HepG2 (cell line): ENCODE results near the gene DTNB. TPM values are rescaled to one million over a fixed set of nuclear protein-coding genes. Genes with fewer than 3 reads are reported as not detected.
"Not testable (repeated sequence)": the region's sequence is repeated elsewhere in the genome, so short reads cannot be mapped to it uniquely, and the experiment has no call there.

ENCODE experiments used
- ATAC-seq: fragments of 200-7000 bp; cut with Tn5 transposase; 3 replicates; pipeline ENCODE4 v1.9.1; 2020; ENCODE audit warnings: mild to moderate bottlenecking, moderate library complexity
- BruUV-seq: library from RNA; stranded (reverse); fragments of 400-500 nt; replicated peaks from 2 replicates; lab custom pipeline; 2021; lab: Mats Ljungman, UMichigan
- CTCF ChIA-PET: fragments of 300-600 bp; formaldehyde crosslinking; extraction: SDS; loops from one replicate; lab custom pipeline; 2021; ENCODE audit warnings: low total read pairs, inconsistent platforms, low intra/inter-chr PET ratio; lab: Yijun Ruan, JAX
- POLR2A ChIA-PET: fragments of 350-600 bp; sonication (Branson Sonifier 250); formaldehyde crosslinking; loops from one replicate; lab custom pipeline; 2020; ENCODE audit warnings: antibody characterized with exemption, inconsistent platforms; lab: Yijun Ruan, JAX
- DNase-seq: peaks from one replicate; pipeline ENCODE4 v3.0.0-alpha.2; 2015; ENCODE audit warnings: low spot score
- FAIRE-seq: peaks from 3 replicates; lab custom pipeline; 2011; peaks lifted over from hg19 to GRCh38; lab: Jason Lieb, UNC
- H2AFZ ChIP-seq: one replicate; pipeline ENCODE4 v1.6.1; 2011; ENCODE audit warnings: low read length, inconsistent platforms
- H3K27ac ChIP-seq: fragments of 300-600 bp; 3 replicates; pipeline ENCODE4 v1.8.0; 2011; ENCODE audit warnings: mixed run types, mild to moderate bottlenecking, mixed read lengths, low read length, inconsistent platforms; ENCODE audit not compliant: insufficient read depth; ENCODE audit errors: extremely low read length
- H3K27me3 ChIP-seq, 2 experiments: fragments of 200-600 bp in 1 of 2; 2 replicates in 1 of 2; 3 replicates in 1 of 2; pipeline versions ENCODE4 v1.6.0 to v1.8.0; 2011; ENCODE audit warnings: low read length in 2 of 2, mild to moderate bottlenecking in 2 of 2, moderate library complexity in 2 of 2, inconsistent platforms in 1 of 2; ENCODE audit not compliant: insufficient read depth in 2 of 2, control insufficient read depth in 1 of 2
- H3K36me3 ChIP-seq, 2 experiments: fragments of 200-600 bp in 1 of 2; replicated peaks in 1 of 2; 2 replicates in 1 of 2; 3 replicates in 1 of 2; pipeline versions ENCODE4 v1.5.1 to v1.8.0; 2011; ENCODE audit warnings: low read length in 2 of 2, inconsistent platforms in 1 of 2; ENCODE audit not compliant: insufficient read depth in 2 of 2, control insufficient read depth in 1 of 2
- H3K4me1 ChIP-seq: 2 replicates; pipeline ENCODE4 v1.5.1; 2012; ENCODE audit warnings: low read length, inconsistent platforms; ENCODE audit not compliant: insufficient read depth
- H3K4me2 ChIP-seq: 2 replicates; pipeline ENCODE4 v1.6.0; 2011; ENCODE audit warnings: low read depth, low read length, inconsistent platforms
- H3K4me3 ChIP-seq, 3 experiments: fragments of 200-600 bp in 1 of 3; sonication (generic), shearing (Covaris generic) in 1 of 3; replicated peaks in 1 of 3; 2 replicates each; pipeline ENCODE4 v1.5.1; 2011 to 2016; ENCODE audit warnings: low read length in 3 of 3, inconsistent platforms in 2 of 3, low read depth in 2 of 3, mild to moderate bottlenecking in 2 of 3, control low read depth in 1 of 3, mixed read lengths in 1 of 3; ENCODE audit not compliant: insufficient read depth in 1 of 3
- H3K79me2 ChIP-seq: one replicate; pipeline ENCODE4 v1.6.1; 2011; ENCODE audit warnings: low read length, inconsistent platforms; ENCODE audit not compliant: insufficient read depth
- H3K9ac ChIP-seq: 2 replicates; pipeline ENCODE4 v1.6.0; 2011; ENCODE audit warnings: mild to moderate bottlenecking, low read depth, low read length, inconsistent platforms; ENCODE audit not compliant: insufficient read depth
- H3K9me3 ChIP-seq: 2 replicates; pipeline ENCODE4 v1.5.1; 2012; ENCODE audit warnings: mild to moderate bottlenecking, low read length
- H4K20me1 ChIP-seq: 2 replicates; pipeline ENCODE4 v1.6.0; 2011; ENCODE audit warnings: inconsistent platforms, mild to moderate bottlenecking, low read length, moderate library complexity; ENCODE audit not compliant: insufficient read depth
- WGBS: methylation state at CpG from one replicate; pipeline ENCODE4 v1.1.6; 2017; ENCODE audit warnings: low lambda C conversion rate; 5-methylcytosine and 5-hydroxymethylcytosine counted together
- in situ Hi-C: cut with HindIII; loops from 2 replicates; pipeline ENCODE4 v1.10.0; 2017; ENCODE audit warnings: low pct_unique_long_range_greater_than_20kb; ENCODE audit not compliant: extremely low pct_ligation_motif_present
- intact Hi-C: fragments of 100-400 bp; cut with micrococcal nuclease; formaldehyde crosslinking; loops from one replicate; pipeline ENCODE4 v1.10.0; 2022; ENCODE audit not compliant: unreplicated experiment
- polyA plus RNA-seq, 8 experiments: library from polyadenylated mRNA; depleted of rRNA in 3 of 8; stranded (reverse) in 7 of 8; unstranded in 1 of 8; fragments of >200 nt; fragmentation: Illumina TruSeq in 4 of 8; extraction: Trizol in 4 of 8; gene quantifications; 2 replicates each; pipeline versions ENCODE4 v1.2.1 to v1.2.3, GENCODE V29; 2011 to 2016; ENCODE audit warnings: low read depth in 4 of 8, missing spikeins in 1 of 8, mixed read lengths in 1 of 8; ENCODE audit not compliant: insufficient read depth in 1 of 8
- total RNA-seq, 5 experiments: library from RNA; depleted of rRNA; stranded (reverse); fragments of >200 nt; fragmentation: Illumina TruSeq; extraction: Trizol; gene quantifications; 2 replicates each; pipeline ENCODE4 v1.2.3, GENCODE V29; 2016; ENCODE audit warnings: low read depth in 1 of 5

The DTNB gene
- total and polyA plus RNA-seq, 2 of the 13 experiments (the other 11 are each of a cell fraction or from before 2014, with no cell fraction given) = 14.4 to 23.9 TPM

DNA sequence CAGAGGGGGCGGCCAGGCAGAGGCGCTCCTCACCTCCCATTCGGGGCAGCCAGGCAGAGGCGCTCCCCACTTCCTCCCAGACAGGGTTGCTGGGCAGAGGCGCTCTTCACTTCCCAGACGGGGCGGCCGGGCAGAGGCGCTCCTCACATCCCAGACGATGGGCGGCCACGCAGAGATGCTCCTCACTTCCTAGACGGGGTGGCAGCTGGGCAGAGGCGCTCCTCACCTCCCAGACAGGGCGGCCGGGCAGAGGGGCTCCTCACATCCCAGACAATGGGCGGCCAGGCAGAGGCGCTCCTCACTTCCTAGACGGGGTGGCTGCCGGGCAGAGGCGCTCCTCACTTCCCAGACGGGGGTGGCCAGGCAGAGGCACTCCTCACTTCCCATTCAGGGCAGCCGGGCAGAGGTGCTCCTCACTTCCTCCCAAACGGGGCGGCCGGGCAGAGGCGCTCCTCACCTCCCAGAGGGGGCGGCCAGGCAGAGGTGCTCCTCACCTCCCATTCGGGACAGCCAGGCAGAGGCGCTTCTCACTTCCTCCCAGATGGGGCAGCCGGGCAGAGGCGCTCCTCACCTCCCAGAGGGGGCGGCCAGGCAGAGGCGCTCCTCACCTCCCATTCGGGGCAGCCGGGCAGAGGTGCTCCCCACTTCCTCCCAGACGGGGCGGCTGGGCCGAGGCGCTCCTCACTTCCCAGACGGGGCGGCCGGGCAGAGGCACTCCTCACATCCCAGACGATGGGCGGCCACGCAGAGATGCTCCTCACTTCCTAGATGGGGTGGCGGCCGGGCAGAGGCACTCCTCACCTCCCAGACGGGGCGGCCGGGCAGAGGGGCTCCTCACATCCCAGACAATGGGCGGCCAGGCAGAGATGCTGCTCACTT is 137.7 kb downstream of the DTNB start:
- in situ Hi-C loops, POLR2A ChIA-PET: not testable (repeated sequence)

DNA sequence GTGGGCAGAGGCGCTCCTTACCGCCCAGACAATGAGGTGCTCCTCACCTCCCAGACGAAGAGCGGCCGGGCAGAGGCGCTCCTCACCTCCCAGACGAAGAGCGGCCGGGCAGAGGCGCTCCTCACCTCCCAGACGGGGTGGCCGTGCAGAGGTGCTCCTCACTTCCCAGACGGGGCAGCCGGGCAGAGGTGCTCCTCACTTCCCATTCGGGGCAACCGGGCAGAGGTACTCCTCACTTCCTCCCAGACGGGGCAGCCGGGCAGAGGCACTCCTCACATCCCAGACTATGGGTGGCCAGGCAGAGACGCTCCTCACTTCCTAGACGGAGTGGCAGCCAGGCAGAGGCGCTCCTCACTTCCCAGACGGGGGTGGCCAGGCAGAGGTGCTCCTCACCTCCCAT is 138.4 kb downstream of the DTNB start:
- POLR2A ChIA-PET, ATAC-seq, H3K27ac ChIP-seq, H3K4me1 ChIP-seq, H3K79me2 ChIP-seq, H3K9ac ChIP-seq, H2AFZ ChIP-seq, BruUV-seq, H3K36me3 ChIP-seq, DNase-seq, H3K9me3 ChIP-seq, H3K4me2 ChIP-seq, H4K20me1 ChIP-seq, CTCF ChIA-PET, H3K4me3 ChIP-seq, in situ Hi-C loops, H3K27me3 ChIP-seq, intact Hi-C loops, FAIRE-seq: not testable (repeated sequence)
- 95% methylated on average over 18 of the region's 22 CpGs for WGBS

More for the DNA sequence above, 137.7 kb downstream of the DTNB start:
- H3K36me3 ChIP-seq, H4K20me1 ChIP-seq, H3K79me2 ChIP-seq, H3K4me2 ChIP-seq, H2AFZ ChIP-seq, BruUV-seq, FAIRE-seq, H3K4me1 ChIP-seq, ATAC-seq, H3K9ac ChIP-seq, intact Hi-C loops, H3K27me3 ChIP-seq, DNase-seq, H3K4me3 ChIP-seq, CTCF ChIA-PET, H3K9me3 ChIP-seq, H3K27ac ChIP-seq: not testable (repeated sequence)
- WGBS = 98% methylated on average over 36 of the region's 52 CpGs
